ENCODE data around the gene PRKG1.

- TF ChIP-seq TAF1 (IDR thresholded peaks at IDR 0.05; ENCODE audit: low read depth, low read length), result no peak
- TF ChIP-seq POLR2AphosphoS5 (IDR thresholded peaks at IDR 0.05; ENCODE audit: low read depth, low read length), result no peak
- TF ChIP-seq POLR2A (IDR thresholded peaks at IDR 0.05; ENCODE audit: low read depth, low read length), result no peak
- no peak for TF ChIP-seq SPI1 (IDR thresholded peaks at IDR 0.05; ENCODE audit: low read depth, low read length)
- TF ChIP-seq PAX5 (IDR thresholded peaks at IDR 0.05; ENCODE audit: insufficient read depth, low read length, severe bottlenecking), result no peak
Observed at GRCh38 chr10:51156926-51157325, 82.6 kb downstream of the PRKG1 start.

Measured in GM12891 (cell line).